ENCODE results near the gene SYVN1.

The SYVN1 gene

GRCh38 chr11:65087827-65088226 is 46.5 kb downstream of the SYVN1 start:
- no peak for DNase-seq (ENCODE audit: low spot score)

- no peak for DNase-seq (ENCODE audit: low spot score)
Measured at GRCh38 chr11:65087216-65087615, 47.1 kb downstream of the SYVN1 start.

GRCh38 chr11:65086809-65087208 is 47.5 kb downstream of the SYVN1 start:
- DNase-seq (ENCODE audit: low spot score) = no peak

GRCh38 chr11:65085446-65085845 is 48.9 kb downstream of the SYVN1 start:
- no peak for DNase-seq (ENCODE audit: low spot score)

GRCh38 chr11:65084598-65085375 is 49.5 kb downstream of the SYVN1 start:
- DNase-seq (ENCODE audit: low spot score) = no peak

GRCh38 chr11:65083834-65084597 is 50.3 kb downstream of the SYVN1 start, which contains the start of the genes CDCA5 and ZFPL1:
TSS of gene CDCA5 (minus strand) at chr11:65084040. CDS start at chr11:65083978, 62 bp downstream.
TSS of gene ZFPL1 (plus strand) at chr11:65084222. CDS start at chr11:65084699, 477 bp downstream.
- peak; percentile 95 for DNase-seq (ENCODE audit: low spot score)

GRCh38 chr11:65083134-65083833 is 51.0 kb downstream of the SYVN1 start:
- DNase-seq (ENCODE audit: low spot score) = no peak

GRCh38 chr11:65078786-65079342 is 55.5 kb downstream of the SYVN1 start:
- no peak for DNase-seq (ENCODE audit: low spot score)

- DNase-seq (ENCODE audit: low spot score) = peak; percentile 44
Measured at GRCh38 chr11:65078151-65078550, 56.2 kb downstream of the SYVN1 start.

GRCh38 chr11:65077451-65077850 is 56.9 kb downstream of the SYVN1 start:
- DNase-seq (ENCODE audit: low spot score) = no peak

Measured in kidney tubule cell (primary cell).